Measurements from ENCODE around the gene SPPL3.

DNA sequence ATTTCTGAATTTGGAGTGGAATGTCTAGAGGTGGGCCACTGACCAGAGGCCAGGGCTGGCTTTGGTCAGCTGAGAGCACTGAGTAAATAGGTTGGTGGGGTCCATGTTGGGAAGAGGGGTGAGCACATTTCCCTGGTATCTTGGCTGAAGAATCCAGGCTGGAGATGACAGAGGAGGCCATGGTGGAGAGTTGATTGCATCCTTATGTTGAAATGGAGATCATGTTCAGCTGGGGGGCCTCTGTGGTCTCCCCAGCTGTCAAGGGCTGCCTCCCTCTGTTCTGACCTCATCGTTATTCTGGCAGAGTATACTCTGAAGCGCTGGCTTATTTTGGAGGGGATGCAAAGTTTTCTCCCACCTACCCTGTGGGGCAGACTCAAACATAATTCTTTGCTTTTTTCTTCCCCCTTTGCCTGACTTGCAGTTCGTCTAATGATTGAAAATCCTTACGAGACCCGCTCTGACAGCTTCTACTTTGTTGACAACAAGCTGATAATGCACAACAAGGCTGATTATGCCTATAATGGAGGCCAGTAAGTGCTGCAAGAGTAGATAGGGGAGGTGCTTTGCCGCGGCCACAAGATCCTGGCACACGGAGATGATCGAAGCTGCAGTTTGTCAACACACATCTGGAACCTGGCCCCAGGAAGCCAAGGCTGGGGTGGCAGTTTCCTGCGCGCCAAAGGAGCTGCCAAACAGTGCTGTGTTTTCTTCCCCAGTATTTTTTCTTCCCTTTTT, 184.5 kb downstream of the SPPL3 start:
- TF ChIP-seq POLR2A (IDR thresholded peaks at IDR 0.05; ENCODE audit: low read length): no peak
- no peak for TF ChIP-seq GATA1 (IDR thresholded peaks at IDR 0.05; ENCODE audit: low read depth, low read length)

All from erythroblast (primary cell).